NCI-H187 treated with DMSO at 0.1 percent for 48 hours (cell line): ENCODE results near the gene CHAF1B.
"Not testable (repeated sequence)": the region's sequence is repeated elsewhere in the genome, so short reads cannot be mapped to it uniquely, and the experiment has no call there.

Source experiments
- DNase-seq: peaks from one replicate; lab custom pipeline; 2025; lab: John Stamatoyannopoulos, UW

CHAF1B gene

GRCh38 chr21:36388835-36389234 lies 3.6 kb downstream of the CHAF1B start:
- no peak for DNase-seq

GRCh38 chr21:36391649-36392048 lies 6.5 kb downstream of the CHAF1B start:
- DNase-seq, result not testable (repeated sequence)

GRCh38 chr21:36395353-36396111 lies 10.3 kb downstream of the CHAF1B start:
- DNase-seq, result no peak

- no peak for DNase-seq
Observed at GRCh38 chr21:36396325-36396724, 11.1 kb downstream of the CHAF1B start.

- no peak for DNase-seq
Observed at GRCh38 chr21:36396971-36397370, 11.8 kb downstream of the CHAF1B start.

- DNase-seq, result no peak
Observed at GRCh38 chr21:36397606-36398005, 12.4 kb downstream of the CHAF1B start.

GRCh38 chr21:36399736-36400135 lies 14.5 kb downstream of the CHAF1B start:
- not testable (repeated sequence) for DNase-seq

- no peak for DNase-seq
Observed at GRCh38 chr21:36400719-36401118, 15.5 kb downstream of the CHAF1B start.

- no peak for DNase-seq
Observed at GRCh38 chr21:36402339-36402738, 17.1 kb downstream of the CHAF1B start.

- DNase-seq, result no peak
Observed at GRCh38 chr21:36403713-36404112, 18.5 kb downstream of the CHAF1B start.

- DNase-seq, result no peak
Observed at GRCh38 chr21:36408568-36408967, 23.4 kb downstream of the CHAF1B start.

- DNase-seq, result no peak
Observed at GRCh38 chr21:36411301-36411700, 26.1 kb downstream of the CHAF1B start.

GRCh38 chr21:36412916-36413315 lies 27.7 kb downstream of the CHAF1B start:
- DNase-seq, result no peak

- DNase-seq, result no peak
Observed at GRCh38 chr21:36415375-36415774, 30.2 kb downstream of the CHAF1B start.

- DNase-seq, result no peak
Observed at GRCh38 chr21:36419241-36419640, 34.0 kb downstream of the CHAF1B start.

GRCh38 chr21:36419996-36420395 lies 34.8 kb downstream of the CHAF1B start:
- no peak for DNase-seq

GRCh38 chr21:36420571-36421339 lies 35.6 kb downstream of the CHAF1B start:
- DNase-seq, result no peak

- no peak for DNase-seq
Observed at GRCh38 chr21:36422279-36423098, 37.3 kb downstream of the CHAF1B start.

GRCh38 chr21:36423771-36424433 lies 38.7 kb downstream of the CHAF1B start:
- no peak for DNase-seq

- DNase-seq, result no peak
Observed at GRCh38 chr21:36424592-36424991, 39.4 kb downstream of the CHAF1B start.

GRCh38 chr21:36425286-36425685 lies 40.1 kb downstream of the CHAF1B start:
- no peak for DNase-seq

- no peak for DNase-seq
Observed at GRCh38 chr21:36427502-36427901, 42.3 kb downstream of the CHAF1B start.
